Neural progenitor cell (in vitro differentiated cells): Measurements from ENCODE around the gene CBFB. TPM values are rescaled to one million over a fixed set of nuclear protein-coding genes. Genes with fewer than 3 reads are reported as not detected.

Source experiments
- DNase-seq: peaks from one replicate; pipeline ENCODE4 v3.0.0-alpha.2; 2016; ENCODE audit warnings: low spot score
- H2AFZ ChIP-seq: fragments of 200-600 bp; sonication (generic); replicated peaks from 2 replicates; pipeline ENCODE4 v1.6.1; 2016; ENCODE audit warnings: antibody characterized with exemption
- H3F3A ChIP-seq: fragments of 200-600 bp; sonication (generic); 2 replicates; pipeline ENCODE4 v1.6.1; 2016; ENCODE audit warnings: antibody characterized with exemption, low read depth
- H3K27ac ChIP-seq: fragments of 200-600 bp; sonication (generic); 2 replicates; pipeline ENCODE4 v1.5.1; 2016; ENCODE audit warnings: mild to moderate bottlenecking
- H3K27me3 ChIP-seq: fragments of 200-600 bp; sonication (generic); 2 replicates; pipeline ENCODE4 v1.6.1; 2016; ENCODE audit warnings: mild to moderate bottlenecking, moderate library complexity
- H3K36me3 ChIP-seq: fragments of 200-600 bp; sonication (generic); 2 replicates; pipeline ENCODE4 v1.5.1; 2016
- H3K4me1 ChIP-seq: fragments of 200-600 bp; sonication (generic); 2 replicates; pipeline ENCODE4 v1.6.1; 2016; ENCODE audit warnings: mixed run types
- H3K4me2 ChIP-seq: fragments of 200-600 bp; sonication (generic); 2 replicates; pipeline ENCODE4 v1.6.1; 2016
- H3K4me3 ChIP-seq: fragments of 200-600 bp; sonication (generic); 2 replicates; pipeline ENCODE4 v1.5.1; 2016
- H3K79me2 ChIP-seq: fragments of 200-600 bp; sonication (generic); 2 replicates; pipeline ENCODE4 v1.6.1; 2016; ENCODE audit warnings: low read depth
- H3K9ac ChIP-seq: fragments of 200-600 bp; sonication (generic); 2 replicates; pipeline ENCODE4 v1.6.1; 2016
- H3K9me3 ChIP-seq: fragments of 200-600 bp; sonication (generic); 2 replicates; pipeline ENCODE4 v1.5.1; 2016; ENCODE audit warnings: low read depth
- H4K20me1 ChIP-seq: fragments of 200-600 bp; sonication (generic); 2 replicates; pipeline ENCODE4 v1.6.1; 2016; ENCODE audit warnings: low read depth
- H3K27ac Mint-ChIP-seq: 3 replicates; pipeline ENCODE4 v1.8.0; 2021; ENCODE audit warnings: mixed read lengths
- H3K27me3 Mint-ChIP-seq: 2 replicates; pipeline ENCODE4 v1.8.0; 2022; ENCODE audit warnings: low read depth, mild to moderate bottlenecking, inconsistent platforms, moderate library complexity, mixed read lengths; ENCODE audit not compliant: insufficient read depth
- H3K36me3 Mint-ChIP-seq: 3 replicates; pipeline ENCODE4 v1.8.0; 2021; ENCODE audit warnings: mixed read lengths
- H3K4me1 Mint-ChIP-seq: 3 replicates; pipeline ENCODE4 v1.8.0; 2021; ENCODE audit warnings: mixed read lengths
- H3K4me3 Mint-ChIP-seq: 3 replicates; pipeline ENCODE4 v1.8.0; 2021; ENCODE audit warnings: mild to moderate bottlenecking, moderate library complexity, mixed read lengths
- H3K9me3 Mint-ChIP-seq: 3 replicates; pipeline ENCODE4 v1.8.0; 2020; ENCODE audit warnings: mixed read lengths
- EZH2 ChIP-seq: fragments of 200-600 bp; sonication (generic); IDR thresholded peaks from 2 replicates; pipeline ENCODE4 v1.6.1; 2017; ENCODE audit warnings: antibody characterized with exemption, mild to moderate bottlenecking, moderate library complexity
- EZH2phosphoT487 ChIP-seq: fragments of 200-600 bp; sonication (generic); IDR thresholded peaks from 2 replicates; pipeline ENCODE4 v1.6.1; 2017; ENCODE audit warnings: antibody characterized with exemption
- total RNA-seq: library from RNA; depleted of rRNA; stranded (reverse); fragments of >200 nt; gene quantifications from 2 replicates; pipeline ENCODE4 v1.2.3, GENCODE V29; 2015; ENCODE audit warnings: low replicate concordance
- TF ChIP-seq, protein P1 (sequence below): fragments of 200-600 bp; sonication (generic); IDR thresholded peaks from 2 replicates; pipeline ENCODE4 v1.5.1; 2017; ENCODE audit warnings: antibody characterized with exemption, mild to moderate bottlenecking

Gene CBFB
- total RNA-seq, 1 donor from 2014 or later, result 95.5 TPM

DNA sequence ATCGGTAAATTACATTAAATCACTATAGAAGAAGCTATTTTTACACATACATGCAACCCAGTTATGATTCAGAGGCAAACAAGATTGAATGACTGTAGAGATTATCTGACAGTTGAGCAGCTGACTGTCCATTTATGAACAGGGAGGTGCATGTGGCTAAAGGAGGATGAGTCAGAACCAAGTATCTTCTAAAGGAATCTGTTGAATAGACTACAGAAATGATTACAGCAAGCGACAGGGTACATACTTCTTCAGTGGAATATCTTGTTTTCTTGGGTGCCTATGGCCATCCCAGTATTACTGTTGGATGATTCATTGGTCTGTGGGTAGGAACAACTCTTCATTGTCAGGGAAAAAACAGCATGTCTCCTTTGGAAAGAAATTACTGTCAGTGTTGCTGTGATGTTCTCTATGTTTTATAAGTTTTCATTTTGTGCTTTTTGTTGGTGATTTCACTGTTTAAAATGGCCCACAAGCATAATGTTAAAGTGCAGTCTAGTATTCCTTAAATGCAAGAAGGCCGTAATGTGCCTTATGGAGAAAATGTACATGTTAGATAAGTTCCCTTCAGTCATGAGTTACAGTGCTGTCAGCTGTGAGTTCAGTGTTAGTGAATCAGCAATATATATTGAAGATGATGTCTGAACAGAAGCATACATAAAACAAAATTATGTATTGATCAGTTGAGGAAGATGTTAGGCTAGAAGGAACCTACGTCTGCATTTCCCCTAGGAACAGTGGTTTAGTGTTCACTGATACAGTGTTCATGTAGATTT lies 27.0 kb downstream of the CBFB start:
- H3K9me3 ChIP-seq, result no peaks in the 10 kb centered on the region
- no peaks in the 10 kb centered on the region for H3K36me3 ChIP-seq
- Mint-ChIP-seq H3K4me3 (no peak overlapping the region), H3K9me3 (no peaks in the 10 kb centered on the region), H3K27ac (no peak overlapping the region), H3K36me3 (peaks cover 20% of the 10 kb centered on the region), H3K27me3 (no peaks in the 10 kb centered on the region), H3K4me1 (no peaks in the 10 kb centered on the region)
- H3K27ac ChIP-seq, result no peak overlapping the region
- H2AFZ ChIP-seq, result no peak overlapping the region
- TF ChIP-seq, protein P1, sequence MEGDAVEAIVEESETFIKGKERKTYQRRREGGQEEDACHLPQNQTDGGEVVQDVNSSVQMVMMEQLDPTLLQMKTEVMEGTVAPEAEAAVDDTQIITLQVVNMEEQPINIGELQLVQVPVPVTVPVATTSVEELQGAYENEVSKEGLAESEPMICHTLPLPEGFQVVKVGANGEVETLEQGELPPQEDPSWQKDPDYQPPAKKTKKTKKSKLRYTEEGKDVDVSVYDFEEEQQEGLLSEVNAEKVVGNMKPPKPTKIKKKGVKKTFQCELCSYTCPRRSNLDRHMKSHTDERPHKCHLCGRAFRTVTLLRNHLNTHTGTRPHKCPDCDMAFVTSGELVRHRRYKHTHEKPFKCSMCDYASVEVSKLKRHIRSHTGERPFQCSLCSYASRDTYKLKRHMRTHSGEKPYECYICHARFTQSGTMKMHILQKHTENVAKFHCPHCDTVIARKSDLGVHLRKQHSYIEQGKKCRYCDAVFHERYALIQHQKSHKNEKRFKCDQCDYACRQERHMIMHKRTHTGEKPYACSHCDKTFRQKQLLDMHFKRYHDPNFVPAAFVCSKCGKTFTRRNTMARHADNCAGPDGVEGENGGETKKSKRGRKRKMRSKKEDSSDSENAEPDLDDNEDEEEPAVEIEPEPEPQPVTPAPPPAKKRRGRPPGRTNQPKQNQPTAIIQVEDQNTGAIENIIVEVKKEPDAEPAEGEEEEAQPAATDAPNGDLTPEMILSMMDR, result no peak
- no peak for TF ChIP-seq EZH2phosphoT487
- no peak for TF ChIP-seq EZH2
- H3K27me3 ChIP-seq, result no peaks in the 10 kb centered on the region
- H3F3A ChIP-seq, result no peaks in the 10 kb centered on the region
- H3K4me3 ChIP-seq, result no peak overlapping the region
- peaks cover 48% of the 10 kb centered on the region for H3K79me2 ChIP-seq
- no peak overlapping the region for H3K9ac ChIP-seq
- no peak overlapping the region for H3K4me2 ChIP-seq
- no peaks in the 10 kb centered on the region for H3K4me1 ChIP-seq
- H4K20me1 ChIP-seq, result peaks cover 19% of the 10 kb centered on the region
- no peak for DNase-seq

DNA sequence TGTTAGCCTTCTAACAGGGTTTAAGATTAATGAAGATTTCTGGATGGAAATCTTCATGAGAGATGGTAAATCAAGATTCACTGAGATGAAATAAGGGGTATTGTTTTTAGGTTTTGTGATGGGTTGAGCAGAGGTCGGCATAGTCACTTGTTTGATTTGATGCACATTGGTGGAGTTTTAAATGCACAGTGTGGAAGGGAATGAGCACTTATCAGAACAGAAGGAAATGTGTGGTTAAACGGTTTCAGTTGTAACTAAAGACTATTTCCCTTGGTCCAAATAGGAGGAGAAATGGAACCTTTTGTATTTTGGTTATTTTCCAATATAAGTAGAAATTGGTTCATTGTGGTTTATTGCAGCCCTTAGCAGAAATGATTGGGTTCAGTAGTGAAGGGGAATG lies 34.1 kb downstream of the CBFB start:
- no peak overlapping the region for H3K9ac ChIP-seq
- Mint-ChIP-seq H3K4me3 (no peak overlapping the region), H3K27me3 (no peaks in the 10 kb centered on the region), H3K36me3 (peaks cover 25% of the 10 kb centered on the region), H3K4me1 (no peaks in the 10 kb centered on the region), H3K9me3 (no peaks in the 10 kb centered on the region), H3K27ac (no peak overlapping the region)
- peaks cover 8% of the 10 kb centered on the region for H3K36me3 ChIP-seq
- peaks cover 54% of the 10 kb centered on the region for H3K79me2 ChIP-seq
- H3K9me3 ChIP-seq, result no peaks in the 10 kb centered on the region
- H3K27ac ChIP-seq, result no peak overlapping the region
- DNase-seq, result no peak
- no peak overlapping the region for H3K4me2 ChIP-seq
- H3K4me1 ChIP-seq, result no peaks in the 10 kb centered on the region
- peaks cover 7% of the 10 kb centered on the region for H4K20me1 ChIP-seq
- H2AFZ ChIP-seq, result no peak overlapping the region
- H3K4me3 ChIP-seq, result no peak overlapping the region
- no peaks in the 10 kb centered on the region for H3K27me3 ChIP-seq
- no peak for TF ChIP-seq EZH2phosphoT487
- no peak for TF ChIP-seq EZH2
- TF ChIP-seq, protein P1, result no peak
- no peaks in the 10 kb centered on the region for H3F3A ChIP-seq

DNA sequence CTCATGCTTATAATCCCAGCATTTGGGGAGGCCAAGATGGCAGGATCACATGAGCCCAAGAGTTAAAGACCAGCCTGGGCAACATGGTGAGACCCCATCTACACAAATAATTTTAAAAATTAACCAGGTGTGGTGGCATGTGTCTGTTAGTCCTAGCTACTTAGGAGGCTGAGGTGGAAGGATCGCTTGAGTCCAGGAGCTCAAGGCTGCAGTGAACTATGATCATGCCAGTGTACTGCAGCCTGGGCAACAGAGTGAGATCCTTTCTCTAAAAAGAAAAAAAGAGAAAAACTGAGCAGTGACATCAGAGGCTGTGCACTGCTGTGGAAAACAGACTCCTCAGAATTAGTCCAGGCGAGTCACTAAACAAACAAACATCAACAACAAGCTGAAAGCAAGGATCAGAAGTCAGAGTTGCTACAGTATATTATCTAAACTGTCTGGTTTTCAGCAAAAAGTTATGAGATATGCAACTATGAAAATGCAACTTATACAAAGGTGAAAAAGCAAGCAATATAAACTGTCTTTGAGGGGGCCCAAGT lies 39.3 kb downstream of the CBFB start:
- H3K36me3 ChIP-seq, result peaks cover 13% of the 10 kb centered on the region
- H3K4me3 ChIP-seq, result no peak overlapping the region
- H3K9ac ChIP-seq, result no peak overlapping the region
- H2AFZ ChIP-seq, result no peak overlapping the region
- H3K27ac ChIP-seq, result no peak overlapping the region
- no peak for TF ChIP-seq EZH2
- TF ChIP-seq, protein P1, result no peak
- TF ChIP-seq EZH2phosphoT487, result no peak
- no peaks in the 10 kb centered on the region for H3K4me1 Mint-ChIP-seq
- no peak overlapping the region for H3K4me2 ChIP-seq
- no peak overlapping the region for H3K27ac Mint-ChIP-seq
- peaks cover 14% of the 10 kb centered on the region for H3K79me2 ChIP-seq
- DNase-seq, result no peak
- no peaks in the 10 kb centered on the region for H4K20me1 ChIP-seq
- no peaks in the 10 kb centered on the region for H3K9me3 Mint-ChIP-seq
- H3K4me3 Mint-ChIP-seq, result no peak overlapping the region
- H3K27me3 Mint-ChIP-seq, result no peaks in the 10 kb centered on the region
- no peaks in the 10 kb centered on the region for H3K4me1 ChIP-seq
- peaks cover 17% of the 10 kb centered on the region for H3K36me3 Mint-ChIP-seq
- H3F3A ChIP-seq, result no peaks in the 10 kb centered on the region
- H3K9me3 ChIP-seq, result no peaks in the 10 kb centered on the region
- H3K27me3 ChIP-seq, result no peaks in the 10 kb centered on the region
